ENCODE results near the gene TPM3.

DNA sequence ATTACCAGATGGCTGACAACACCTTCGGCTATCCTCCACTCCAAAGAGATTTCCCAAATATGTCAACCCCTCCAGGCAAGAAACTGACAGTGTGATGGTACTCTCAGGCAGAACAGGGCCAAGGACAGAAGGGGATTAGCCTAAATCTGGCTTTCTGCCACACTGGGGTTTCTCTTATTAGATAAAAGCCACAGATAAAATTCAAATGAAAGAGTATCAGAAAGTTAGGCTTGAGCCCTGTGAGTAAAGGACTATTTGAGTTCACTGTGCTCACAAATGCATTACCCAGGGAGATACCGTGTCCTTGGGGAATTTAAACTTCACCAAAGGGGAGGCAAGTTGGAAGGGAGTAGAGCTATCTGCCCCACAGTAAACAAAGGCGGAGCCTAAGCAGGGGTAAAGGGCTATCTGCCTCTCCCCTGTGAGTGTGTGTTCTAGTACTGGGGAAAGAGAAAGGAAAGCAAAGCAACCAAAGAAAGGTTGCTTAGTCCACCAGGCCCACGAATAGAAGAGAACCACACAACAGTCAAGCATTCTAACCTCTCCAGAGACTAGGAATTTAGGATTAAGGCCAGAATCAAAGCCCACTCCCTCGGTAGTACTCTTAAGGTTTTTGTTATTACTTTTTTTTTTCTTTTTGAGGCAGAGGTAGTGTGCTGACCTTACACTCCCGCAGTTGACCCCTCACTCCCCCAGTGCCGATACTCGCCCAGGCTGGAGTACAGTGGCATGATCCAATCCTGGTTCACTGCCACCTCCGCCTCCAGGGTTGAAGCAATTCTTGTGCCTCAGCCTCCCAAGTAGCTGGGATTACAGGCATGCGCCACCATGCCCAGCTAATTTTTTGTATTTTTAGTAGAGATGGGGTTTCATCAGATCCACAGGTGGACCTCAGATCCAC lies 12.7 kb downstream of the TPM3 start:
- TF ChIP-seq, protein P1, sequence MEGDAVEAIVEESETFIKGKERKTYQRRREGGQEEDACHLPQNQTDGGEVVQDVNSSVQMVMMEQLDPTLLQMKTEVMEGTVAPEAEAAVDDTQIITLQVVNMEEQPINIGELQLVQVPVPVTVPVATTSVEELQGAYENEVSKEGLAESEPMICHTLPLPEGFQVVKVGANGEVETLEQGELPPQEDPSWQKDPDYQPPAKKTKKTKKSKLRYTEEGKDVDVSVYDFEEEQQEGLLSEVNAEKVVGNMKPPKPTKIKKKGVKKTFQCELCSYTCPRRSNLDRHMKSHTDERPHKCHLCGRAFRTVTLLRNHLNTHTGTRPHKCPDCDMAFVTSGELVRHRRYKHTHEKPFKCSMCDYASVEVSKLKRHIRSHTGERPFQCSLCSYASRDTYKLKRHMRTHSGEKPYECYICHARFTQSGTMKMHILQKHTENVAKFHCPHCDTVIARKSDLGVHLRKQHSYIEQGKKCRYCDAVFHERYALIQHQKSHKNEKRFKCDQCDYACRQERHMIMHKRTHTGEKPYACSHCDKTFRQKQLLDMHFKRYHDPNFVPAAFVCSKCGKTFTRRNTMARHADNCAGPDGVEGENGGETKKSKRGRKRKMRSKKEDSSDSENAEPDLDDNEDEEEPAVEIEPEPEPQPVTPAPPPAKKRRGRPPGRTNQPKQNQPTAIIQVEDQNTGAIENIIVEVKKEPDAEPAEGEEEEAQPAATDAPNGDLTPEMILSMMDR (IDR thresholded peaks at IDR 0.05) = no peak
- TF ChIP-seq POLR2A (IDR thresholded peaks at IDR 0.05) (no peak), EP300 (IDR thresholded peaks at IDR 0.05) (no peak)
